Peyer's patch (tissue), 4 donors: ENCODE data around the gene HPSE2. TPM values are rescaled to one million over a fixed set of nuclear protein-coding genes. Genes with fewer than 3 reads are reported as not detected.

Experiments
- DNase-seq, 3 donors: peaks; one replicate each; pipeline ENCODE4 v3.0.0-alpha.2; 2017 to 2019
- H3K27ac ChIP-seq, 4 donors: fragments of 200-600 bp; sonication (generic); one replicate each; pipeline ENCODE4 v1.5.1; 2016 to 2019
- H3K27me3 ChIP-seq, 2 donors: fragments of 200-600 bp; sonication (generic); one replicate each; pipeline ENCODE4 v1.5.1; 2019
- H3K36me3 ChIP-seq, 3 donors: fragments of 200-600 bp; sonication (generic); one replicate each; pipeline ENCODE4 v1.5.1; 2016 to 2019
- H3K4me1 ChIP-seq, 4 donors: fragments of 200-600 bp; sonication (generic); one replicate each; pipeline ENCODE4 v1.5.1; 2016 to 2019
- H3K4me3 ChIP-seq, 4 donors: fragments of 200-600 bp; sonication (generic); 1 replicate in 3 of 4; 2 replicates in 1 of 4; pipeline ENCODE4 v1.5.1; 2016 to 2019; ENCODE audit warnings: mild to moderate bottlenecking in 1 of 4
- H3K9me3 ChIP-seq, 4 donors: fragments of 200-600 bp; sonication (generic); one replicate each; pipeline ENCODE4 v1.5.1; 2016 to 2019; ENCODE audit warnings: mild to moderate bottlenecking in 1 of 4
- CTCF ChIP-seq, 6 experiments: fragments of 450-650 bp in 4 of 6; fragments of 200-600 bp in 2 of 6; sonication (generic) in 1 of 6; IDR thresholded peaks; one replicate each; pipeline ENCODE4 v1.5.1; 2017 to 2019; ENCODE audit warnings: antibody characterized with exemption in 6 of 6, mild to moderate bottlenecking in 3 of 6, moderate library complexity in 1 of 6
- POLR2A ChIP-seq, 2 donors: fragments of 450-650 bp; IDR thresholded peaks; one replicate each; pipeline ENCODE4 v1.5.1; 2017; ENCODE audit warnings: antibody characterized with exemption in 2 of 2, mild to moderate bottlenecking in 2 of 2, moderate library complexity in 2 of 2
- total RNA-seq, 4 donors: library from RNA; depleted of rRNA; stranded (reverse); fragments of >200 nt; gene quantifications; one replicate each; pipeline ENCODE4 v1.1.0, GENCODE V29; 2016

Gene HPSE2
- total RNA-seq, 4 donors from 2014 or later, result 3.0 to 15.7 (median 7.4) TPM

GRCh38 chr10:98411768-98412167 is 823.9 kb downstream of the HPSE2 start:
- Histone ChIP-seq H3K9me3 (no peaks in the 10 kb centered on the region), H3K4me1 (peaks cover 0 to 6% (median 3%) of the 10 kb centered on the region in 4 donors), H3K36me3 (peaks cover 0 to 3% (median 0%) of the 10 kb centered on the region in 3 donors), H3K4me3 (no peak overlapping the region), H3K27ac (no peak overlapping the region), H3K27me3 (no peaks in the 10 kb centered on the region)
- TF ChIP-seq CTCF (IDR thresholded peaks at IDR 0.05), result no peak
- no peak for TF ChIP-seq POLR2A (IDR thresholded peaks at IDR 0.05)
- no peak for DNase-seq

- no peak for DNase-seq
- Histone ChIP-seq H3K36me3 (no peaks in the 10 kb centered on the region), H3K9me3 (no peaks in the 10 kb centered on the region), H3K27me3 (no peaks in the 10 kb centered on the region), H3K27ac (no peak overlapping the region), H3K4me1 (peaks cover 0 to 6% (median 3%) of the 10 kb centered on the region in 4 donors), H3K4me3 (no peak overlapping the region)
- TF ChIP-seq POLR2A (IDR thresholded peaks at IDR 0.05), result no peak
- TF ChIP-seq CTCF (IDR thresholded peaks at IDR 0.05), result no peak
Measured at GRCh38 chr10:98411166-98411565, 824.5 kb downstream of the HPSE2 start.

- H3K27me3 ChIP-seq, result no peaks in the 10 kb centered on the region
- no peak overlapping the region for H3K4me3 ChIP-seq
- no peaks in the 10 kb centered on the region for H3K36me3 ChIP-seq
- TF ChIP-seq POLR2A (IDR thresholded peaks at IDR 0.05) (no peak), CTCF (IDR thresholded peaks at IDR 0.05) (no peak)
- no peak for DNase-seq
- no peak overlapping the region for H3K27ac ChIP-seq
- no peaks in the 10 kb centered on the region for H3K9me3 ChIP-seq
- H3K4me1 ChIP-seq, result peaks cover 0 to 6% (median 3%) of the 10 kb centered on the region in 4 donors
Measured at GRCh38 chr10:98410759-98411158, 824.9 kb downstream of the HPSE2 start.

- DNase-seq, result no peak
Measured at GRCh38 chr10:98410135-98410743, 825.4 kb downstream of the HPSE2 start.

GRCh38 chr10:98408799-98409198 is 826.9 kb downstream of the HPSE2 start:
- Histone ChIP-seq H3K36me3 (no peaks in the 10 kb centered on the region), H3K4me3 (no peak overlapping the region), H3K9me3 (no peaks in the 10 kb centered on the region), H3K27ac (no peak overlapping the region), H3K4me1 (no peaks in the 10 kb centered on the region), H3K27me3 (no peaks in the 10 kb centered on the region)
- TF ChIP-seq POLR2A (IDR thresholded peaks at IDR 0.05) (no peak), CTCF (IDR thresholded peaks at IDR 0.05) (no peak)
- DNase-seq, result no peak

More at GRCh38 chr10:98410135-98410743, 825.4 kb downstream of the HPSE2 start:
- no peak overlapping the region for H3K27ac ChIP-seq
- H3K4me3 ChIP-seq, result no peak overlapping the region
- no peaks in the 10 kb centered on the region for H3K36me3 ChIP-seq
- H3K4me1 ChIP-seq, result peaks cover 0 to 4% (median under 1%) of the 10 kb centered on the region in 4 donors
- no peaks in the 10 kb centered on the region for H3K27me3 ChIP-seq
- no peaks in the 10 kb centered on the region for H3K9me3 ChIP-seq
- no peak for TF ChIP-seq POLR2A (IDR thresholded peaks at IDR 0.05)
- TF ChIP-seq CTCF (IDR thresholded peaks at IDR 0.05), result no peak
